Measurements from ENCODE around the gene OGFR.

Gene OGFR

GRCh38 chr20:62760856-62761758 lies 43.5 kb upstream of the OGFR start:
- H3K4me3 ChIP-seq (ENCODE audit: low read length in 2 of 2): no peak overlapping the region
- peak overlapping the region; percentile 99 for H4K91ac ChIP-seq (ENCODE audit: low read depth, low read length, poor library complexity)
- H3K4me1 ChIP-seq (ENCODE audit: control insufficient read depth in 2 of 2, insufficient read depth in 1 of 2, low read depth in 1 of 2, low read length in 2 of 2): peaks cover 14 to 21% of the 10 kb centered on the region in 2 donors
- no peaks in the 10 kb centered on the region for H3K79me1 ChIP-seq (ENCODE audit: low read depth, low read length)
- peak overlapping the region; percentile 100 for H2AK5ac ChIP-seq (ENCODE audit: low read depth, low read length)
- peak overlapping the region; percentile 84 for H3K9ac ChIP-seq (ENCODE audit: low read depth, low read length, poor library complexity)
- H2BK12ac ChIP-seq (ENCODE audit: low read length): peak overlapping the region; percentile 67
- H3K4ac ChIP-seq (ENCODE audit: low read length): peak overlapping the region; percentile 98
- H3K27me3 ChIP-seq (ENCODE audit: control insufficient read depth in 3 of 3, insufficient read depth in 3 of 3, low read depth in 1 of 3, low read length in 3 of 3): peaks cover 0 to 6% (median 2%) of the 10 kb centered on the region in 3 experiments
- H3K9me3 ChIP-seq (replicated peaks in 1 of 2; ENCODE audit: control insufficient read depth in 2 of 2, insufficient read depth in 1 of 2, low read depth in 1 of 2, low read length in 2 of 2): peaks cover 0 to 2% of the 10 kb centered on the region in 2 donors
- no peak for DNase-seq (ENCODE audit: low spot score)
- peak overlapping the region; percentile 89 for H3K27ac ChIP-seq (replicated peaks; ENCODE audit: low read length)
- peak overlapping the region; percentile 91 for H2BK120ac ChIP-seq (ENCODE audit: low read depth, low read length)
- no CpG with 5 or more reads among the region's 26 CpGs for WGBS, 2 donors (ENCODE audit: extremely low coverage in 2 of 2, insufficient read length in 2 of 2, insufficient replicate concordance in 1 of 2)
- H3K18ac ChIP-seq (ENCODE audit: low read length): peak overlapping the region; percentile 99
- H2AFZ ChIP-seq (ENCODE audit: low read length): peak overlapping the region; percentile 97
- peak overlapping the region; percentile 92 for H4K8ac ChIP-seq (ENCODE audit: low read depth, low read length)
- peak overlapping the region; percentile 100 for H2BK15ac ChIP-seq (ENCODE audit: low read length)
- peak overlapping the region; percentile 71 for H3K14ac ChIP-seq (ENCODE audit: low read length)
- H3K4me2 ChIP-seq (ENCODE audit: insufficient read depth, low read length, poor library complexity, severe bottlenecking): peak overlapping the region; percentile 18
- H3K36me3 ChIP-seq (replicated peaks in 1 of 2; ENCODE audit: control insufficient read depth in 2 of 2, insufficient read depth in 2 of 2, low read length in 2 of 2): no peaks in the 10 kb centered on the region
- H3K23ac ChIP-seq (ENCODE audit: low read depth, low read length, poor library complexity): peak overlapping the region; percentile 98
- peak overlapping the region; percentile 98 for H2BK5ac ChIP-seq (ENCODE audit: low read length)

GRCh38 chr20:62761759-62762131 lies 42.9 kb upstream of the OGFR start:
- Histone ChIP-seq H2AFZ (ENCODE audit: low read length) (no peak overlapping the region), H4K8ac (ENCODE audit: low read depth, low read length) (no peak overlapping the region), H3K9me3 (replicated peaks in 1 of 2; ENCODE audit: control insufficient read depth in 2 of 2, insufficient read depth in 1 of 2, low read depth in 1 of 2, low read length in 2 of 2) (peaks cover 0 to 2% of the 10 kb centered on the region in 2 donors), H3K9ac (ENCODE audit: low read depth, low read length, poor library complexity) (peak overlapping the region; percentile 2), H2BK15ac (ENCODE audit: low read length) (peak overlapping the region; percentile 100), H3K27ac (replicated peaks; ENCODE audit: low read length) (no peak overlapping the region), H3K4ac (ENCODE audit: low read length) (peak overlapping the region; percentile 95), H2BK12ac (ENCODE audit: low read length) (peak overlapping the region; percentile 67), H3K27me3 (ENCODE audit: control insufficient read depth in 3 of 3, insufficient read depth in 3 of 3, low read depth in 1 of 3, low read length in 3 of 3) (peaks cover 0 to 3% (median 0%) of the 10 kb centered on the region in 3 experiments), H2BK120ac (ENCODE audit: low read depth, low read length) (peak overlapping the region; percentile 30), H3K79me1 (ENCODE audit: low read depth, low read length) (no peaks in the 10 kb centered on the region), H2AK5ac (ENCODE audit: low read depth, low read length) (peak overlapping the region; percentile 100), H3K14ac (ENCODE audit: low read length) (peak overlapping the region; percentile 71), H3K18ac (ENCODE audit: low read length) (peak overlapping the region; percentile 99), H3K36me3 (replicated peaks in 1 of 2; ENCODE audit: control insufficient read depth in 2 of 2, insufficient read depth in 2 of 2, low read length in 2 of 2) (no peaks in the 10 kb centered on the region), H4K91ac (ENCODE audit: low read depth, low read length, poor library complexity) (peak overlapping the region; percentile 99), H3K4me3 (ENCODE audit: low read length in 2 of 2) (no peak overlapping the region), H2BK5ac (ENCODE audit: low read length) (peak overlapping the region; percentile 98), H3K4me1 (ENCODE audit: control insufficient read depth in 2 of 2, insufficient read depth in 1 of 2, low read depth in 1 of 2, low read length in 2 of 2) (peaks cover 14 to 21% of the 10 kb centered on the region in 2 donors), H3K4me2 (ENCODE audit: insufficient read depth, low read length, poor library complexity, severe bottlenecking) (no peak overlapping the region), H3K23ac (ENCODE audit: low read depth, low read length, poor library complexity) (no peak overlapping the region)
- no CpG with 5 or more reads among the region's 6 CpGs for WGBS, 2 donors (ENCODE audit: extremely low coverage in 2 of 2, insufficient read length in 2 of 2, insufficient replicate concordance in 1 of 2)
- no peak for DNase-seq (ENCODE audit: low spot score)

GRCh38 chr20:62762376-62762775 lies 42.3 kb upstream of the OGFR start:
- Histone ChIP-seq H2AK5ac (ENCODE audit: low read depth, low read length) (peak overlapping the region; percentile 100), H3K27ac (replicated peaks; ENCODE audit: low read length) (no peak overlapping the region), H3K18ac (ENCODE audit: low read length) (peak overlapping the region; percentile 44), H4K91ac (ENCODE audit: low read depth, low read length, poor library complexity) (no peak overlapping the region), H3K79me1 (ENCODE audit: low read depth, low read length) (no peaks in the 10 kb centered on the region), H2BK12ac (ENCODE audit: low read length) (peak overlapping the region; percentile 14), H2BK5ac (ENCODE audit: low read length) (peak overlapping the region; percentile 66), H3K36me3 (replicated peaks in 1 of 2; ENCODE audit: control insufficient read depth in 2 of 2, insufficient read depth in 2 of 2, low read length in 2 of 2) (no peaks in the 10 kb centered on the region), H2AFZ (ENCODE audit: low read length) (no peak overlapping the region), H3K14ac (ENCODE audit: low read length) (peak overlapping the region; percentile 4), H4K8ac (ENCODE audit: low read depth, low read length) (no peak overlapping the region), H3K4ac (ENCODE audit: low read length) (no peak overlapping the region), H3K4me3 (ENCODE audit: low read length in 2 of 2) (no peak overlapping the region), H3K27me3 (ENCODE audit: control insufficient read depth in 3 of 3, insufficient read depth in 3 of 3, low read depth in 1 of 3, low read length in 3 of 3) (no peaks in the 10 kb centered on the region), H3K9me3 (replicated peaks in 1 of 2; ENCODE audit: control insufficient read depth in 2 of 2, insufficient read depth in 1 of 2, low read depth in 1 of 2, low read length in 2 of 2) (peaks cover 0 to 2% of the 10 kb centered on the region in 2 donors), H3K4me1 (ENCODE audit: control insufficient read depth in 2 of 2, insufficient read depth in 1 of 2, low read depth in 1 of 2, low read length in 2 of 2) (peaks cover 14 to 21% of the 10 kb centered on the region in 2 donors), H3K9ac (ENCODE audit: low read depth, low read length, poor library complexity) (peak overlapping the region; percentile 53), H2BK120ac (ENCODE audit: low read depth, low read length) (peak overlapping the region; percentile 30), H3K4me2 (ENCODE audit: insufficient read depth, low read length, poor library complexity, severe bottlenecking) (no peak overlapping the region), H3K23ac (ENCODE audit: low read depth, low read length, poor library complexity) (no peak overlapping the region), H2BK15ac (ENCODE audit: low read length) (peak overlapping the region; percentile 54)
- DNase-seq (ENCODE audit: low spot score): no peak
- WGBS, 2 donors (ENCODE audit: extremely low coverage in 2 of 2, insufficient read length in 2 of 2, insufficient replicate concordance in 1 of 2): no CpG with 5 or more reads among the region's 22 CpGs

- H3K18ac ChIP-seq (ENCODE audit: low read length): peak overlapping the region; percentile 74
- H3K4me2 ChIP-seq (ENCODE audit: insufficient read depth, low read length, poor library complexity, severe bottlenecking): no peak overlapping the region
- no peak overlapping the region for H3K4ac ChIP-seq (ENCODE audit: low read length)
- H4K91ac ChIP-seq (ENCODE audit: low read depth, low read length, poor library complexity): no peak overlapping the region
- H3K79me1 ChIP-seq (ENCODE audit: low read depth, low read length): no peaks in the 10 kb centered on the region
- WGBS, 2 donors (ENCODE audit: extremely low coverage in 2 of 2, insufficient read length in 2 of 2, insufficient replicate concordance in 1 of 2): no CpG with 5 or more reads among the region's 16 CpGs
- H3K36me3 ChIP-seq (replicated peaks in 1 of 2; ENCODE audit: control insufficient read depth in 2 of 2, insufficient read depth in 2 of 2, low read length in 2 of 2): no peaks in the 10 kb centered on the region
- peak overlapping the region; percentile 80 for H3K23ac ChIP-seq (ENCODE audit: low read depth, low read length, poor library complexity)
- H3K9me3 ChIP-seq (replicated peaks in 1 of 2; ENCODE audit: control insufficient read depth in 2 of 2, insufficient read depth in 1 of 2, low read depth in 1 of 2, low read length in 2 of 2): no peaks in the 10 kb centered on the region
- peaks cover 17 to 21% of the 10 kb centered on the region in 2 donors for H3K4me1 ChIP-seq (ENCODE audit: control insufficient read depth in 2 of 2, insufficient read depth in 1 of 2, low read depth in 1 of 2, low read length in 2 of 2)
- no peak for DNase-seq (ENCODE audit: low spot score)
- H3K27me3 ChIP-seq (ENCODE audit: control insufficient read depth in 3 of 3, insufficient read depth in 3 of 3, low read depth in 1 of 3, low read length in 3 of 3): no peaks in the 10 kb centered on the region
- no peak overlapping the region for H3K4me3 ChIP-seq (ENCODE audit: low read length in 2 of 2)
- peak overlapping the region; percentile 100 for H2AK5ac ChIP-seq (ENCODE audit: low read depth, low read length)
- H4K8ac ChIP-seq (ENCODE audit: low read depth, low read length): no peak overlapping the region
- H3K9ac ChIP-seq (ENCODE audit: low read depth, low read length, poor library complexity): no peak overlapping the region
- no peak overlapping the region for H3K14ac ChIP-seq (ENCODE audit: low read length)
- H2BK15ac ChIP-seq (ENCODE audit: low read length): peak overlapping the region; percentile 91
- no peak overlapping the region for H2AFZ ChIP-seq (ENCODE audit: low read length)
- peak overlapping the region; percentile 14 for H2BK12ac ChIP-seq (ENCODE audit: low read length)
- H2BK120ac ChIP-seq (ENCODE audit: low read depth, low read length): no peak overlapping the region
- H3K27ac ChIP-seq (replicated peaks; ENCODE audit: low read length): no peak overlapping the region
- peak overlapping the region; percentile 66 for H2BK5ac ChIP-seq (ENCODE audit: low read length)
These were observed 41.8 kb upstream of the OGFR start for GRCh38 chr20:62762801-62763368.

All from neuronal stem cell (in vitro differentiated cells).